Activated naive CD4-positive, alpha-beta T cell treated with anti-CD3 and anti-CD28 coated beads, Interleukin-2, amount 10 ng/mL, durations not matched to agents 7 days and 5 days (primary cell): ENCODE results near the gene POLRMT.

Source experiments
- CTCF ChIA-PET: fragments of 350-600 bp; sonication (Branson Sonifier 250); formaldehyde crosslinking; loops from one replicate; lab custom pipeline; 2021; ENCODE audit warnings: antibody characterized with exemption; lab: Charles Lee
- DNase-seq: peaks from one replicate; pipeline ENCODE4 v3.0.0-alpha.2; 2020
- H3K27ac Mint-ChIP-seq: one replicate; pipeline ENCODE4 v1.8.0; 2021; ENCODE audit warnings: mild to moderate bottlenecking, moderate library complexity, mixed read lengths
- H3K27me3 Mint-ChIP-seq: one replicate; pipeline ENCODE4 v1.8.0; 2021; ENCODE audit warnings: mild to moderate bottlenecking, mixed read lengths
- H3K36me3 Mint-ChIP-seq: one replicate; pipeline ENCODE4 v1.8.0; 2021; ENCODE audit warnings: mixed read lengths
- H3K4me1 Mint-ChIP-seq: one replicate; pipeline ENCODE4 v1.8.0; 2021; ENCODE audit warnings: mixed read lengths
- H3K4me3 Mint-ChIP-seq: one replicate; pipeline ENCODE4 v1.8.0; 2021; ENCODE audit warnings: mild to moderate bottlenecking, moderate library complexity, mixed read lengths
- H3K9me3 Mint-ChIP-seq: one replicate; pipeline ENCODE4 v1.8.0; 2021; ENCODE audit warnings: mixed read lengths

POLRMT gene

DNA sequence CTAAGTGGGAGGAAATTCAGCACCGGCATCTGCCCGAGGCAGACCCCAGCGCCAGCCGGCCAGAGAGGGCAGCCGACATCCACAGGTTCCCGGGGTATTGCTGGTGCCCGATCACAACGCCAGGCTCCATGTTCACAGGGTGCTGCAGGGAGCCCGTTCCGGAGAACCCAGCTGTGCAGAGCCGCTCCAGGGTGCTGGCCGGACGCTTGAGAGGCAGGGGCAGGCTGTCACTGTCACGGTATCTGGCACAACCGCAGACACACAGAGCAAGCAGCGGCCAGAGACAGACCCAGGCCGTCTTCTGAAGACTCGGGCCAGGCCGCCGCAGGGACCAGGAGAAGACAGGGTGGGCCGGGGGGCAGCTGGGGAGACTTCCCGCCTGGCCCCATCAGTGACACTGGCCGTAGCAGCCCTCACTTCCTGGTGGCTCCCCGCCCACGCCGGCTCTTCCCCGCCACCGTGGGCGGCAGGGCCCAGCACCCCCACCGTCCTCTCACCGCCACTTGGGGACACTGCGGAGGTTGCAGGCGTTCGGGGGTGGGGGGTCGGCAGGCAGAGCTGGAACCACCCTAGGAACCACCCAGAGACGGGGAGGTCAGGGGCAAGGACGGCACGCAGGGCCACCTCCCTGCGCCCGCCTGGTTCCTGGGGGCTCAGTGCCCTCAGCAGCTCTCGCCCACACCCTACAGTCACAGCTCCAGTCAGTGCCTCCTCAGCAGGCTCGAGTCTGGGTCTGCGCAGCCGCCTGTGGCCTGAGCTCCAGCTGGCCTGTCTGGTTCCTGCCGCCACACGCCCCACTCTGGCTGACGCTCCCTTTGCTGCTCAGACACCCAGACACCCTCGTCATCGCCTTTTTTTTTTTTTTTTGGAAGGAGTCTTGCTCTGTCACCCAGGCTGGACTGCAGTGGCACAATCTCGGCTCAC is 25.8 kb upstream of the POLRMT start:
- no peak for DNase-seq
- CTCF ChIA-PET: no interaction called here
- peaks cover 26% of the 10 kb centered on the region for H3K36me3 Mint-ChIP-seq
- no peaks in the 10 kb centered on the region for H3K9me3 Mint-ChIP-seq
- no peaks in the 10 kb centered on the region for H3K27me3 Mint-ChIP-seq
- H3K4me1 Mint-ChIP-seq: peaks cover 38% of the 10 kb centered on the region
- peak overlapping the region; percentile 65 for H3K27ac Mint-ChIP-seq
- peak overlapping the region; percentile 96 for H3K4me3 Mint-ChIP-seq

DNA sequence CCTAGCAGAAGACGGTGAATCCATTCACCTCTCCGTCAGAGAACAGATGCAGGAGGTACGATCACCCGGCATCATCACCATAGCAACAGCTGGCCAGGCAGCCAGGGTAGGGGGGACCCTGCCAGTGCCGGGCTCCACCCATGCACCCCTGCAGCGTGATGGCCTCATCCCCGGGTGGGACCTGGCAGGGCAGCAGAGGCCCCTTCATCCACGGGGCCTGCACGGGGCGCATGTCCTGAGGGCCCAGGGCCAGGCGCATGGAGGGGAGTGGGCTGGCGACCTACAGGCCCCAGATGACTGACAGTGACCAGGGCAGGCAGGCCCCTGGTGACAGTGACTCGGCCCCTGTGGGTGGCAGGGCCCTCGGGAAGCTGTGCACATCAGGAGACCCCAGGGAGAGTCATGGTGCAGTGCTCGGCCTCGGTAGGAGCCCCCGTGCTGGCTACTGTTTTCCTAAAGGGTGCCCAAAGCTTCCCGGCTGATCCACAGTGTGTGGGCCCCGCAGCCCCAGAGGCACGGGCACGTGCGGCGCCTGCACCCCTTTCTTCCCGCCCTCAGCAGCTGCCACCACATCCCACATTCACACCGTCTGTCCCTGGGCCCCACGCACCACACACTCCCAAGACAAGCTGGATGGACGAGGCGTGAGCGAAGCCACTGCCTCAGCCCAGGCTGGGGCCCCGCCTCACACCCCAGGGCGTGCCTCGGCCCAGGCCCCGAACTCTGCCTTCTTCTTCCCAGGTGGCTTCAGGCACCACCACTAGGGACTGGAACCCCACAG is 24.9 kb upstream of the POLRMT start:
- no peaks in the 10 kb centered on the region for H3K27me3 Mint-ChIP-seq
- peaks cover 33% of the 10 kb centered on the region for H3K36me3 Mint-ChIP-seq
- CTCF ChIA-PET: no interaction called here
- no peaks in the 10 kb centered on the region for H3K9me3 Mint-ChIP-seq
- no peak overlapping the region for H3K4me3 Mint-ChIP-seq
- H3K4me1 Mint-ChIP-seq: peaks cover 32% of the 10 kb centered on the region
- peak overlapping the region; percentile 37 for H3K27ac Mint-ChIP-seq
- DNase-seq: no peak

DNA sequence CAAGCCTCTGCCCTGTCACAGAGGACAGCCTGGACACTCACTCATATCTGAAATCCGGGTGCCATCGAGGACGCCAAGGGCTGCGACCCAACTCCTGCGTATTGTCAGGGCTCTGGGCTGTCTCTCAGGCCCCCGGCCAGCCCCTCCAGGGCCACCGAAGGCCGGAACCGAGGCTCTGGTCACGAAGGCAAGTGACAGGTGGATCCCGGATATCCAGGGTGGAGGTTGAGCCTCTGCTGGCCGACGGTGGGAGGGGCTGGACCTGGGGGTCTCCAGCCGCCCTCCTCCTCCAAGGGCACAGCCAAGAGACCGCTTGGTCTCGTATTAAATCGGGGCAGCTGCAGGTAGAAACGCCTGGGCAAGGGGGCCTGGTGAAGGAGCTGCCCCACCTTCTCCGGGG is 24.3 kb upstream of the POLRMT start:
- CTCF ChIA-PET: no interaction called here
- Mint-ChIP-seq H3K27me3 (no peaks in the 10 kb centered on the region), H3K36me3 (peaks cover 33% of the 10 kb centered on the region), H3K27ac (no peak overlapping the region), H3K4me3 (no peak overlapping the region), H3K9me3 (no peaks in the 10 kb centered on the region), H3K4me1 (peaks cover 32% of the 10 kb centered on the region)
- no peak for DNase-seq

DNA sequence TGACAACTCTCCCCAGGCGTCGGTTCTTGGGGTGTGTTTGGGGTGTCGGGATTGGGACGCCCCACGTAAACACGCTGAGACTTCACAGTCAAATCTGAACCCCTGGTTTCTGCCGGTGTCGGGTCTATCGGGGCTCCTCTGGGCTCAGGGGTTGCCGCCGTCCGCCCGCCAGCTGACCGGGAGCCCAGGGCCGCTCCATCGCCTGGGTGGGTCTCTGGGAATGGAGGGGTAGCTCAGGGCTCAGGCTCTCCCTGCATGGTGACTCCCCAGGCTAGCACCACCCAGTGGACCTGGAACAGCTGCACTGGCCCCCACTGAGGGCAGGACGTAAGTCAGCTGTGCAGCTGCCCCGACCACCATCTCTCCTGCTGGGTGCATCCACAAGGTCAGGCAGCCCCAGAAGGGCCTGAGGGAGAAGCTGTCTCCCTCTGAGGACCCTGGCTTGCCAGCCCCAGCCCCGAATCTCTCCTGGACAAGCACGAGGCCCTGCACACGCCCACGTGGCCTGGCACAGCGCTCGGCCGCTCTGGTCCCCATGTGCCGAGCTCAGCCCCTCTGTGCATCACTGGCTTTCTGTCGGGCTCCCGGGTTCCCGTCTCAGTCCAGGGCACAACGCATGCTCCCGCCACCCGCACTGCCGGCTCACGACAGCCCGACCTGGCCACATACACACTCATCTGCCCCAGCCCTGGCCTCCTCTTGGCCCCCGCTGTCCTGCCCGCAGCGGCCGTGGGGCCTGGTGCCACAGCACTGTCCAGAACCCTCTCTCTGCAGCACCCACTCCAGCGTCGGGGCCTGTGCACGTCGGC is 23.6 kb upstream of the POLRMT start:
- no peaks in the 10 kb centered on the region for H3K27me3 Mint-ChIP-seq
- CTCF ChIA-PET: interaction anchor here (1.2 kb wide), 1 partner anchor 150 kb away, joined by 3 read pairs; the partner anchor contains the start of gene TPGS1
- H3K36me3 Mint-ChIP-seq: peaks cover 31% of the 10 kb centered on the region
- H3K4me1 Mint-ChIP-seq: peaks cover 32% of the 10 kb centered on the region
- H3K27ac Mint-ChIP-seq: no peak overlapping the region
- H3K9me3 Mint-ChIP-seq: no peaks in the 10 kb centered on the region
- no peak for DNase-seq
- H3K4me3 Mint-ChIP-seq: no peak overlapping the region

DNA sequence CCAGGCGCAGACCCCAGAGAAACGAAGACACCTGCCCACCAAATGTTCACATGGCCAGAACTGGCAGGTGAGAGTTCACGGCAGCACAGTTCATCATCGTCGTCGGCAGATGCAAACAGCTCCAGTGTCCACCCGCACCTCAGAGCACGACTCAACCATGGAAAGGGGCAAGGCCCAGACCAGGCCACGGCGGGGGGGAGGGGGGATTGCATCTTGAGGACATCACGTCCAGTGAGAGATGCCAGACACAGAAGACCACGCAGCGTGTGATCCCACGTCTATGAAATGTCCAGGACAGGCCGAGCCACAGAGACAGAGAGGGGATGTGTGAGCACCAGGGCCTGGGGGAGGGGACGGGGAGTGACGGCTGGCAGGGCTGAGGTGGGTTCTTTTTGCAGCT is 22.4 kb upstream of the POLRMT start:
- no peak overlapping the region for H3K27ac Mint-ChIP-seq
- DNase-seq: no peak
- CTCF ChIA-PET: interaction anchor here (1.2 kb wide), 1 partner anchor 149 kb away, joined by 3 read pairs; the partner anchor contains the start of gene TPGS1
- no peak overlapping the region for H3K4me3 Mint-ChIP-seq
- peaks cover 26% of the 10 kb centered on the region for H3K36me3 Mint-ChIP-seq
- H3K27me3 Mint-ChIP-seq: no peaks in the 10 kb centered on the region
- H3K9me3 Mint-ChIP-seq: no peaks in the 10 kb centered on the region
- H3K4me1 Mint-ChIP-seq: peaks cover 30% of the 10 kb centered on the region

DNA sequence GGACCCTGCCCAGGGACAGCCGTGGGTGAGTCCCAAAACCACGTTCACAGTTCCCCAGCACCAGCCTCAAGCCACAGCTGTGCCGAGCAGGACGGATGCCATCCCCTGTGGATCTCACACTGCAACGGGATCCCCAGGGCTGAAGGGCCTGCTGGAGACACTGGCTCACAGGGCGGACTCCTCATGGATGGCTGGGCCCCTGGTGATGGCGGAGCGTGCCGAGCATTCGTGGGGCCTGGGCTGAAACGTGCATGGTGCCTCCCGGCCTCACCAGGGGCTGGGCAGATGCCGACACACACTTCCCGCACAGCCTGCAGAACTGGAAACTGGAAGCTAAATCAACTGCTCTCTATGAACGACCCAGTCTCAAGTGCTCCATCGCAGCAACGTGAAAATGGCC is 20.1 kb upstream of the POLRMT start:
- no peak for DNase-seq
- Mint-ChIP-seq H3K9me3 (no peaks in the 10 kb centered on the region), H3K27me3 (no peaks in the 10 kb centered on the region), H3K4me1 (peaks cover 11% of the 10 kb centered on the region), H3K27ac (no peak overlapping the region), H3K4me3 (no peak overlapping the region), H3K36me3 (peaks cover 22% of the 10 kb centered on the region)
- CTCF ChIA-PET: no interaction called here

DNA sequence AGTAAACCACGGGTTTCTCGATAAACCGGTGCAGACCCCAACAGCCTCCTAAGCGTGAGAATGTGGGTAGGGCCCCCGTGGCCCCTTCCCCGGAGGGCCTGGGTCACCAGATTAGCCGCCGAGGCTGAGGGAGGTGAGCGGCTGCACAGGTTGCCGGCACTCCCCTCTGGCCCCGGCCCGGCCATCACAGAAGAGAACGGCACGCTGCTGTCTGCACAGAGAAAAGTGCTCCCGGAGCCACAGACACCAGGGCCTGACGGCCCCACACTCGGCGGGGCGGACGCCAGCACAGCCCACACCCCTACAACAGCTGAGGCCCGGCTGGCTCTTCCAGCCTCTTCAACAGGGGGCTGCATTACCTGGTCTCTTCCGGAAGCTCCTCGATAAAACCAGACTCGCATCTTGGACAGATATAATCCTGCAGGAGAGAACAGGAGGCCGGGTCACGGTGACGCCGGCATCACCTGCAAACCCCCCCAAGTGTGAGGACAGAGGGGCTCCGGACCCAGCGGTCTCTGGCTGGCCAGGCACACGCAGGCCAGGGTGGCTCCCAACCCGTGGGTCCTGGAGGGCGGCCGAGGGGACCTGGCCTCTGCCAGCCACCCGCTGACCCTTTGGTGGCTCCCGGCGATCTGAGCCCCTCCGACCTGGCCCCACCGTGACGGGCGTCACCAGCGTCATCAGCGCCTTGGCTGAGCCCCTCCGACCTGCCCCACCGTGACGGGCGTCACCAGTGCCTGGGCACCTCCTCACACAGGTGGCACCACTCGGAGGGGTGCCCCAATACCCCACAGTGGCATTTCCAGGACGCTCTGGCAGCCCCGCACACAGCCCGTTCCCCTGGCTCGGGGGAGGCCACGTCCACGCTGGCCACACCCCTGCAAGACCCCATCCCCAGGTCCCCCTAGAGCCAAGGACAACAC is 19.4 kb upstream of the POLRMT start:
- H3K9me3 Mint-ChIP-seq: no peaks in the 10 kb centered on the region
- H3K27me3 Mint-ChIP-seq: no peaks in the 10 kb centered on the region

DNA sequence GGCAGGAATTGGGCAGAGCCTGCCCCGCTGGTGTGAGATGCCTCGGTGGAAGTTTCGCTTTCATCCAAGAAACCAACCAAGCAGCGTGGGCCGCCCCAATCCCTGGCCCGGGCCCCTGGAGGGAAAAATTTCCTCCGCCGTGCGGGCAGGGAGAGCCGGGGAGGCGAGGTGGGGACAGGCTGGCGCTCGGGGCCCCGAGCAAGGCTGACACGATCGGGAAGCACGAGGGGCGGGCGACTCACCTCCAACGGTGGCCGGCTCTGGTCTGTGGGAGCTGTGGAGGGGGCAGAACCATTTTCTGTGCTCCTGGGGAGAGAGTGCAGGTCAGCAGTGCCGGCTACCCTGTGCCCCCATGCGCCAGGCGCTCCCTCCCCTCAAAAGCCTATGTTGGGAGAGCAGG is 18.7 kb upstream of the POLRMT start:
- Mint-ChIP-seq H3K4me1 (peaks cover 8% of the 10 kb centered on the region), H3K36me3 (peaks cover 22% of the 10 kb centered on the region), H3K27me3 (no peaks in the 10 kb centered on the region), H3K9me3 (no peaks in the 10 kb centered on the region), H3K4me3 (no peak overlapping the region), H3K27ac (no peak overlapping the region)
- DNase-seq: no peak
- CTCF ChIA-PET: no interaction called here

More for the DNA sequence above, 19.4 kb upstream of the POLRMT start:
- Mint-ChIP-seq H3K4me3 (no peak overlapping the region), H3K27ac (no peak overlapping the region), H3K4me1 (peaks cover 10% of the 10 kb centered on the region), H3K36me3 (peaks cover 22% of the 10 kb centered on the region)
- no peak for DNase-seq
- CTCF ChIA-PET: no interaction called here

DNA sequence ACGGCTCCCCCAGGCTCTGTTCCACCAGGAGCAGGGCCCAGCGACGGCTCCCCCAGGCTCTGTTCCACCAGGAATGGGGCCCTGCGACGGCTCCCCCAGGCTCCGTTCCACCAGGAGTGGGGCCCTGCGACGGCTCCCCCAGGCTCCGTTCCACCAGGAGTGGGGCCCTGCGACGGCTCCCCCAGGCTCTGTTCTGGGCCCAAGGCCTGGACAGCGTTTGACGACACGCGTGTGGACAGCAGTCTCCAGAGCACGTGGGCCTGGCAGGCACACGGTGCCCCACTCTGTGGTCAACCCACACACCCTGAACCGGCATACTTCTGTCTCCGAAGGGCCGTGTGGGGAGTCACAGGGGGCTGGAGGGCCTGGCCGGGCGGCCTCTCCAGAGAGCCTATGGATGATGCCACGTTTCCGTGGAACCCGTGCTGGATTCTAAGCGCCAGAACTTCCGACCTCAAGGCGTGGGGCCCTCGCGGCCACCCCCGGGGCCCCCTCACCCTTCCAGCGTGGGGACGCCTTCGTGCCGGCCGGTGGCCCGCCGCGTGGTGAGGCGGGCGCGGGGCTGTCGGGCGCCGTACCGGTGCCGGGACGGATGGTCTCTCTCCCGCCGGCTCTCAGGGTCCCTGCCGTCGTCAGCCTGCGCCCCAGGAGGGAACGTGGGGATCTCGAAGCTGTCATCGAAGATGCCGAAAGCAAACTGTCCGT is 17.9 kb upstream of the POLRMT start:
- Mint-ChIP-seq H3K9me3 (no peaks in the 10 kb centered on the region), H3K4me1 (peaks cover 6% of the 10 kb centered on the region), H3K27ac (no peak overlapping the region), H3K36me3 (peaks cover 22% of the 10 kb centered on the region), H3K27me3 (no peaks in the 10 kb centered on the region), H3K4me3 (no peak overlapping the region)
- CTCF ChIA-PET: no interaction called here
- DNase-seq: no peak

DNA sequence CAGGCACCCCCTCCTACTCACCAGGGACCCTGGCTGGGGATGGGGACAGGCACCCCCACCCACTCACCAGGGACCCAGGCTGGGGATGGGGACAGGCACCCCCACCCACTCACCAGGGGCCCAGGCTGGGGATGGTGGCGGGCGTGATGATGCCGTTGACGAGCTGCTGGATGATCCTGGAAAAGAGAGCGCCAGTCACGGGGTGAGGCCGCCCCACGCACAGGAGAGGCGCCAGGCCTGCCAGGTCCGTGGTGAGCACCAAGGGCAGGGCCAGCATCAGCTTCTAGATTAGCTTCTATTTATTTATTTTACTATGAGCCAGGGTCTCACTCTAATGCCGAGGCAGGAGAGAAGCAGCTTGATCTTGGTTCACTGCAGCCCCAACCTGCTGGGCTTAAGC is 16.8 kb upstream of the POLRMT start:
- DNase-seq: no peak
- H3K27ac Mint-ChIP-seq: no peak overlapping the region
- peaks cover 1% of the 10 kb centered on the region for H3K4me1 Mint-ChIP-seq
- no peaks in the 10 kb centered on the region for H3K9me3 Mint-ChIP-seq
- no peaks in the 10 kb centered on the region for H3K27me3 Mint-ChIP-seq
- H3K36me3 Mint-ChIP-seq: peaks cover 22% of the 10 kb centered on the region
- CTCF ChIA-PET: no interaction called here
- no peak overlapping the region for H3K4me3 Mint-ChIP-seq

DNA sequence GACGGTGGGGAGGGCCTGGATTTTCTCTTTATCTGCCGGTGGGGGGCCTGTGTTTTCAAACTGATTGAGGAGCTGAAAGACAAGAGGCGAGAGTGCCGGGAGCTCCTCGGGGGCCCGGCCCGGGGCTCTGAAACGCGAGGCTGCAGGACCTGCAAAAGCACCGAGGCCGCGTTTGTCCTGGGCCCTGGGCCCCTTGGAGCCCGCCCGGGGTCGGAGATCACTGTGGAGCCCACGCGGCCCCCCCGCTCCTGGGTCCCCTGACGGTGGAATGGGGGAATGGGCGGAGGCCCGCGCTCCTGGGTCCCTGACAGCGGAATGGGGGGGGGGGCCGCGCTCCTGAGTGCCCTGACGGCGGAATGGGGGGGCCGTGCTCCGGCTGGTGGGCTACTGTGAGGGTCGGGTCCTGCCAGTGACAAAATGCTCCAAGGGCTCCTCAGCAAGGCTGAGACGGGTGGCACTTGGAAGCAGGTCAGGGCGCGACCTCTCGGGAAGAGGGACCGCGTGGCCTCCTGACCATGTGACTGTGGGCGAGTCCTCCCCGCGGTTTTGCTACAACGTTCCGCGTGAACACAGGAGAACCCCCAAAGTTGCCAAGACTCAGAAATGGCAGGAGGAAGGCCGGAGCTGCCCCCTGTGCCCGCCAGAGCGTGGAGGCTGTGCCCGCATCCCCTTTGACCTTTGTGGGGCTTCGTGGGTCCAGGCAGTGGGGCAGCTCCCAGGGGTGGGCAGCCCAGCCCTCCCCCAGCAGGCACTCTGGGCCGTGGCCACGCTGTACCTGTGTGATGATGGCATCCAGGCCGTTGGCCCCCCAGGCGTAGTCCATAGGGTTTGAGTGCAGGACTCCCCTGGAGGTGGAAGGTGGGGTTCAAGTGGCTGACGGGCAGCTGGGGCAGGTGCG is 15.8 kb upstream of the POLRMT start:
- CTCF ChIA-PET: no interaction called here
- DNase-seq: no peak
- H3K9me3 Mint-ChIP-seq: no peaks in the 10 kb centered on the region
- H3K27me3 Mint-ChIP-seq: no peaks in the 10 kb centered on the region
- peaks cover 19% of the 10 kb centered on the region for H3K36me3 Mint-ChIP-seq
- H3K27ac Mint-ChIP-seq: no peak overlapping the region
- H3K4me1 Mint-ChIP-seq: no peaks in the 10 kb centered on the region
- H3K4me3 Mint-ChIP-seq: no peak overlapping the region

DNA sequence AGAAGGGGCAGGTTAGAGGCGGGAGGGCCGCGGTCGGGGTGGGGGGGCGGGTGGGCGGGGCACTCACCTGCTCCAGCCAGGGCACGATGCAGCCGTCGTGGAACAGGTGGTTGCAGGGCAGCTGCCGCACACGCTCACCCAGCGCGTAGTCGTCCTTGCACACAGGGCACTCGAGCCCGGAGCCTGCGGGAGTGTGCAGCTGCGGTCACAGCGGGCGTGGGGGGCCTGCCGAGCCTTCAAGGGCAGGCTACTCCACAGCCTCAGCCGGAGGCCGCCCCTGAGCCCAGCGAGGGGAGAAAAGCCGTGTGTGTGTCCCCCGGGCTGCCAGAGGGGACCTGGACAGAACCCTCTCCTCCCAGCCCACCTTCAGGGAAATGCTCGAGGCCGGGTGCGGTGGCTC is 15.0 kb upstream of the POLRMT start:
- CTCF ChIA-PET: no interaction called here
- peaks cover 12% of the 10 kb centered on the region for H3K36me3 Mint-ChIP-seq

More for the DNA sequence above, 15.0 kb upstream of the POLRMT start:
- Mint-ChIP-seq H3K4me3 (no peak overlapping the region), H3K4me1 (no peaks in the 10 kb centered on the region), H3K9me3 (no peaks in the 10 kb centered on the region), H3K27ac (no peak overlapping the region), H3K27me3 (no peaks in the 10 kb centered on the region)
- DNase-seq: no peak
